A549 treated with CpdA at 1 μM for 4 hours (cell line): Measurements from ENCODE around the gene FAHD2B. TPM values are rescaled to one million over a fixed set of nuclear protein-coding genes. Genes with fewer than 3 reads are reported as not detected.

Experiments used
- total RNA-seq: library from RNA; stranded (reverse); fragments of 200-300 nt; extraction: Qiagen RNA extraction; gene quantifications from 5 replicates; pipeline ENCODE4 v1.2.3, GENCODE V29; 2022; ENCODE audit warnings: low read depth

The FAHD2B gene
- 10.3 to 14.2 TPM (median 11.7 TPM) in 5 replicates for total RNA-seq

DNA sequence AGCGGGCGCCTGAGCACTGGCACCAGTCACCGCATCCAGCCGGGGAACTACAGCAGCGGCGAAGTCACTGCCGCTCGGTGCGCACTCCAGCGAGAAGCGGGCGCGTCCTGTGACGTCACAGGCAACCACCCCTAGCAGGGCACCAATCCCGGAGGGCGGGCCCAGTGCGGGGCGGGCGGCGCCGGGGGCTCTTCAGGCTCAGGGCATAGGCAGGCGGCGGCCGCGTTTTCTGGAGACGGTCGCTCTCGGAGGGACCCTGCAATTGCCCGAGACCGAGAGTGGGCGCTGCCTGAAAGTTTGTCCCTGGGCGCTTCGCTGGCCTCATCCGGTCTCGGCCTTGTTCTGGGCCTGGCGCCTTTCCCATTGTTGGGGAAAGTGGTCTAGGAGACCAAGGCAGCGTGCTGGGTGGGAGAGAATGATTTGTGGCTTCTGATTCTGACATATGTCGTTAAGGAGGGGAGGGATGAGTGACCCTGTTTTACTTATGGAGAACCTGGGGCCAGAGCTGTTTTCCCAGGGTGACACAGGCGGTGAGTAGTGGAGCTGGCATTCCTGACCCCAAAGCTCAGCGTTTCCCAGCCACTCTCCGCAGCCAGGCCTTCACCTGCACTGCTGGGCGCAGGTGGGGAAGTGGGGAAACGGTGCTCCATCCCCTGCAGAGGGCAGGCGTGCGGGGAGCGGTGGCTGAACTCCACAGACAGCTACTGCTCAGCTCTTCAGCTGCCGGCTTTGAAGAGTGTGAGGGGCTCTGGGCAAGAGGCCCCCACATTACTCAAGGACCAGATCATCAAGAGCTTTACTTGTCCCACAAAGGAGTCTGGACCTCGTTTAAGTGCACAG lies at the start of gene FAHD2B:
TSS of gene FAHD2B (minus strand) at position 111 of the 840 bp plus-strand sequence. CDS start 3,176 bp downstream, outside the sequence.

DNA sequence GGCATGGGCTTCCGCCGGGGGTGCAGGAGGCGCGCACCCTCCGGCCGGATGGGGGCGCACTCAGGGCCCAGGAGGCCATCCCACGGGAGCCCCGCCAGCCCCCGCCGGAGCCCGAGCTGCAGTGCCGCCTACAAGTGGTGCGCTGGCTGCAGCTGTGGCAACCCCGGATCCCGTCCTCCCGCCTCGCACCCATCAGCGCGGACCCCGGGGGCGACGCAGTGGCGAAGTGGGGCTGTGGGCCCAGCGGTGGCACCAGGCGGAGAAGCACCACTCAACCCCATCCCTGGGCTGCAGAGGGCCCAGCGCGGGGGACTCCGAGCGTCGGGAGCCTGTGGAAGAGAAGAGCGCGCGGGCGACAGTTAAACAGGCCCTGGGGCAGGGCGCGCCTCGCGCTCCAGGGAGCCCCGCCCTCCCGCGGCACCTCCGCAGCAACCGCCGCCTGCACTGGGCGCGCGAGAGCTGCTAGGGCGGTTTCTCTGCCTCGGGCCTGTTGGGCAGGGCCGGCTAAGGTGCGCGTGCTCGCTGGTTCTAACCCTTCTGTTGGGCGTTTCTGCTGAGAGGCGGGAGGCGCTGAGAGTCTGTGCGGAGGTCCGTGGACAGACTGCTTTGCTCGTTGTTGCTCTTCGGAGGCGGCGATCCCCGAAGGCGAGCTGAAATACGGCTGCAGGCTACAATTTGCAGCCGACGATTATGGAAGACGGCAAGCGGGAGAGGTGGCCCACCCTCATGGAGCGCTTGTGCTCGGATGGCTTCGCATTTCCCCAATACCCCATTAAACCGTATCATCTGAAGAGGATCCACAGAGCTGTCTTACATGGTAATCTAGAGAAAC lies 18.6 kb upstream of the FAHD2B start, which contains the start of gene ANKRD36:
TSS of gene ANKRD36 (plus strand) at position 104 of the 832 bp plus-strand sequence. CDS start at position 691, 587 bp downstream.

Other genes with a start within 250 kb of the FAHD2B start
- 20.7 to 24.8 TPM (median 22.8 TPM) in 5 replicates for gene ANKRD39, start 236.9 kb downstream of the FAHD2B start, total RNA-seq
- 16.7 to 24.5 TPM (median 21.2 TPM) in 5 replicates for gene SEMA4C, start 224.8 kb downstream of the FAHD2B start, total RNA-seq
- gene FAM178B, start 108.3 kb downstream of the FAHD2B start, total RNA-seq = not detected in 5 replicates
- gene ANKRD36, start 18.3 kb upstream of the FAHD2B start, total RNA-seq = 4.9 to 6.9 TPM (median 5.5 TPM) in 5 replicates